Measurements from ENCODE around the gene FUZ.

GRCh38 chr19:49795615-49796014 lies 17.5 kb downstream of the FUZ start:
- TF ChIP-seq POLR2AphosphoS5 (IDR thresholded peaks at IDR 0.05; ENCODE audit: low read depth, low read length): no peak
- TF ChIP-seq REST (IDR thresholded peaks at IDR 0.05; ENCODE audit: insufficient read depth in 1 of 2, low read depth in 2 of 2, low read length in 2 of 2): no peak
- TF ChIP-seq TAF1 (IDR thresholded peaks at IDR 0.05; ENCODE audit: borderline replicate concordance, insufficient read depth, low read length): no peak
- no peak for TF ChIP-seq SIN3A (IDR thresholded peaks at IDR 0.05; ENCODE audit: borderline replicate concordance, insufficient read depth, low read length)
- TF ChIP-seq FOXP2 (optimal IDR thresholded peaks at IDR 0.05; ENCODE audit: borderline replicate concordance, extremely low read depth, extremely low read length, insufficient read depth): no peak
